ENCODE measurements around the gene FAM114A1.

FAM114A1 gene

GRCh38 chr4:38867478-38868058 is at the start of gene FAM114A1:
TSS of gene FAM114A1 (plus strand) at chr4:38867806. CDS start at chr4:38878079, 10,273 bp downstream.
- DNase-seq, result no peak

GRCh38 chr4:38818441-38818976 is 49.1 kb upstream of the FAM114A1 start:
- no peak for DNase-seq

GRCh38 chr4:38819569-38819968 is 48.0 kb upstream of the FAM114A1 start:
- DNase-seq, result no peak

- no peak for DNase-seq
Measured at GRCh38 chr4:38820329-38821061, 47.1 kb upstream of the FAM114A1 start.

- DNase-seq, result no peak
Measured at GRCh38 chr4:38821739-38822138, 45.9 kb upstream of the FAM114A1 start.

GRCh38 chr4:38822748-38823303 is 44.8 kb upstream of the FAM114A1 start:
- no peak for DNase-seq

- no peak for DNase-seq
Measured at GRCh38 chr4:38823766-38824165, 43.8 kb upstream of the FAM114A1 start.

- DNase-seq, result no peak
Measured at GRCh38 chr4:38829237-38829636, 38.4 kb upstream of the FAM114A1 start.

GRCh38 chr4:38831653-38832052 is 36.0 kb upstream of the FAM114A1 start:
- DNase-seq, result no peak

GRCh38 chr4:38832206-38832605 is 35.4 kb upstream of the FAM114A1 start:
- no peak for DNase-seq

GRCh38 chr4:38832624-38833528 is 34.7 kb upstream of the FAM114A1 start:
- no peak for DNase-seq

- DNase-seq, result no peak
Measured at GRCh38 chr4:38834570-38834969, 33.0 kb upstream of the FAM114A1 start.

GRCh38 chr4:38837334-38837733 is 30.3 kb upstream of the FAM114A1 start:
- DNase-seq, result no peak

GRCh38 chr4:38837849-38838248 is 29.8 kb upstream of the FAM114A1 start:
- DNase-seq, result no peak

GRCh38 chr4:38842994-38843393 is 24.6 kb upstream of the FAM114A1 start:
- DNase-seq, result peak; percentile 55

- no peak for DNase-seq
Measured at GRCh38 chr4:38846015-38846414, 21.6 kb upstream of the FAM114A1 start.

- no peak for DNase-seq
Measured at GRCh38 chr4:38855466-38855865, 12.1 kb upstream of the FAM114A1 start.

- no peak for DNase-seq
Measured at GRCh38 chr4:38856046-38856445, 11.6 kb upstream of the FAM114A1 start.

- peak; percentile 14 for DNase-seq
Measured at GRCh38 chr4:38856524-38857337, 10.9 kb upstream of the FAM114A1 start, which contains the start of gene TLR6. TSS of gene TLR6 (minus strand) at chr4:38856817. CDS start at chr4:38829473, 27,344 bp downstream.

- no peak for DNase-seq
Measured at GRCh38 chr4:38857354-38858096, 10.1 kb upstream of the FAM114A1 start.

GRCh38 chr4:38858097-38858420 is 9.5 kb upstream of the FAM114A1 start:
- no peak for DNase-seq

Measured in NCI-H2107 (cell line).